ENCODE data around the gene VSTM2B.

Gene VSTM2B

GRCh38 chr19:29482855-29483640 is 42.7 kb upstream of the VSTM2B start:
- no peaks in the 10 kb centered on the region for H3K27me3 ChIP-seq (ENCODE audit: insufficient read depth, low read length)
- TF ChIP-seq EZH2 (IDR thresholded peaks at IDR 0.05; ENCODE audit: borderline replicate concordance, low read length), result no peak
- TF ChIP-seq CTCF (IDR thresholded peaks at IDR 0.05; ENCODE audit: low read length), result no peak
- no peaks in the 10 kb centered on the region for H3K36me3 ChIP-seq (ENCODE audit: insufficient read depth, low read length)
- H3K9me3 ChIP-seq (ENCODE audit: low read length), result 0 out of 2 replicates have a peak, but pooled peaks cover 2% of the 10 kb centered on the region
- H3K4me2 ChIP-seq (ENCODE audit: low read length), result no peak overlapping the region
- H4K20me1 ChIP-seq (ENCODE audit: insufficient read depth, low read length), result no peaks in the 10 kb centered on the region
- H3K79me2 ChIP-seq (ENCODE audit: insufficient read depth, low read length), result no peaks in the 10 kb centered on the region
- H3K4me1 ChIP-seq (ENCODE audit: insufficient read depth, low read length, severe bottlenecking), result no peaks in the 10 kb centered on the region
- no peak overlapping the region for H3K4me3 ChIP-seq (ENCODE audit: low read depth, low read length, poor library complexity, severe bottlenecking)
- no peak overlapping the region for H3K9ac ChIP-seq (ENCODE audit: low read length)
- H3F3A ChIP-seq (ENCODE audit: insufficient read depth, low read length), result no peaks in the 10 kb centered on the region
- H2AFZ ChIP-seq (ENCODE audit: low read length), result no peak overlapping the region
- no peak overlapping the region for H3K27ac ChIP-seq (ENCODE audit: low read depth, low read length, poor library complexity, severe bottlenecking)
- H3K9me2 ChIP-seq (ENCODE audit: low read depth, low read length), result no peaks in the 10 kb centered on the region

GRCh38 chr19:29483641-29483920 is 42.2 kb upstream of the VSTM2B start:
- Histone ChIP-seq H3K27me3 (ENCODE audit: insufficient read depth, low read length) (no peaks in the 10 kb centered on the region), H3K4me3 (ENCODE audit: low read depth, low read length, poor library complexity, severe bottlenecking) (no peak overlapping the region), H3K79me2 (ENCODE audit: insufficient read depth, low read length) (no peaks in the 10 kb centered on the region), H3F3A (ENCODE audit: insufficient read depth, low read length) (no peaks in the 10 kb centered on the region), H3K9me3 (ENCODE audit: low read length) (0 out of 2 replicates have a peak, but pooled peaks cover 2% of the 10 kb centered on the region), H4K20me1 (ENCODE audit: insufficient read depth, low read length) (no peaks in the 10 kb centered on the region), H3K4me2 (ENCODE audit: low read length) (no peak overlapping the region), H2AFZ (ENCODE audit: low read length) (no peak overlapping the region), H3K36me3 (ENCODE audit: insufficient read depth, low read length) (no peaks in the 10 kb centered on the region), H3K27ac (ENCODE audit: low read depth, low read length, poor library complexity, severe bottlenecking) (no peak overlapping the region), H3K9ac (ENCODE audit: low read length) (no peak overlapping the region), H3K9me2 (ENCODE audit: low read depth, low read length) (no peaks in the 10 kb centered on the region), H3K4me1 (ENCODE audit: insufficient read depth, low read length, severe bottlenecking) (no peaks in the 10 kb centered on the region)
- no peak for TF ChIP-seq CTCF (IDR thresholded peaks at IDR 0.05; ENCODE audit: low read length)
- TF ChIP-seq EZH2 (IDR thresholded peaks at IDR 0.05; ENCODE audit: borderline replicate concordance, low read length), result no peak

- Histone ChIP-seq H2AFZ (ENCODE audit: low read length) (no peak overlapping the region), H4K20me1 (ENCODE audit: insufficient read depth, low read length) (no peaks in the 10 kb centered on the region), H3K4me1 (ENCODE audit: insufficient read depth, low read length, severe bottlenecking) (no peaks in the 10 kb centered on the region), H3K9me2 (ENCODE audit: low read depth, low read length) (no peaks in the 10 kb centered on the region), H3K79me2 (ENCODE audit: insufficient read depth, low read length) (no peaks in the 10 kb centered on the region), H3K36me3 (ENCODE audit: insufficient read depth, low read length) (no peaks in the 10 kb centered on the region), H3K9ac (ENCODE audit: low read length) (no peak overlapping the region), H3K9me3 (ENCODE audit: low read length) (0 out of 2 replicates have a peak, but pooled peaks cover 2% of the 10 kb centered on the region), H3F3A (ENCODE audit: insufficient read depth, low read length) (no peaks in the 10 kb centered on the region), H3K4me2 (ENCODE audit: low read length) (no peak overlapping the region), H3K27me3 (ENCODE audit: insufficient read depth, low read length) (no peaks in the 10 kb centered on the region), H3K27ac (ENCODE audit: low read depth, low read length, poor library complexity, severe bottlenecking) (no peak overlapping the region), H3K4me3 (ENCODE audit: low read depth, low read length, poor library complexity, severe bottlenecking) (no peak overlapping the region)
- TF ChIP-seq CTCF (IDR thresholded peaks at IDR 0.05; ENCODE audit: low read length) (no peak), EZH2 (IDR thresholded peaks at IDR 0.05; ENCODE audit: borderline replicate concordance, low read length) (no peak)
Measured at GRCh38 chr19:29483944-29484581, 41.7 kb upstream of the VSTM2B start.

All from OCI-LY1 (cell line).